Panc1 (cell line): ENCODE results near the gene SLC66A2. TPM values are rescaled to one million over a fixed set of nuclear protein-coding genes. Genes with fewer than 3 reads are reported as not detected.
A peak's percentile ranks its signal among the peaks of the same experiment; 100 is the strongest.

Experiments used
- ATAC-seq: fragments of 200-7000 bp; cut with Tn5 transposase; 2 replicates; pipeline ENCODE4 v1.9.1; 2020; ENCODE audit warnings: mild to moderate bottlenecking, moderate library complexity
- BruUV-seq: library from RNA; stranded (reverse); fragments of 400-500 nt; replicated peaks from 2 replicates; lab custom pipeline; 2021; lab: Mats Ljungman, UMichigan
- CTCF ChIA-PET: fragments of 300-600 bp; sonication (Branson Sonifier 250); formaldehyde crosslinking; loops from one replicate; lab custom pipeline; 2022; ENCODE audit warnings: antibody characterized with exemption; lab: Charles Lee
- POLR2A ChIA-PET: fragments of 300-600 bp; sonication (Branson Sonifier 250); formaldehyde crosslinking; loops from one replicate; lab custom pipeline; 2022; ENCODE audit warnings: antibody characterized with exemption; lab: Charles Lee
- DNase-seq: peaks from one replicate; pipeline ENCODE4 v3.0.0-alpha.2; 2010; ENCODE audit warnings: low read depth, low spot score
- H3K27ac ChIP-seq: 2 replicates; pipeline ENCODE4 v1.5.1; 2011; ENCODE audit warnings: mild to moderate bottlenecking, low read length, inconsistent platforms
- H3K27me3 ChIP-seq: fragments of 200-500 bp; sonication (Bioruptor generic); 2 replicates; pipeline ENCODE4 v1.6.0; 2014; ENCODE audit warnings: low read length, inconsistent platforms; ENCODE audit not compliant: control insufficient read depth, insufficient read depth
- H3K36me3 ChIP-seq: fragments of 200-500 bp; sonication (Bioruptor generic); 2 replicates; pipeline ENCODE4 v1.5.1; 2014; ENCODE audit warnings: inconsistent platforms, mild to moderate bottlenecking, low read length, moderate library complexity; ENCODE audit not compliant: control insufficient read depth, insufficient read depth
- H3K4me1 ChIP-seq: 2 replicates; pipeline ENCODE4 v1.5.1; 2011; ENCODE audit warnings: inconsistent platforms, mild to moderate bottlenecking, low read length, moderate library complexity; ENCODE audit not compliant: control insufficient read depth, insufficient read depth
- H3K4me3 ChIP-seq, 2 experiments: 2 replicates each; pipeline ENCODE4 v1.5.1; 2011 to 2012; ENCODE audit warnings: low read depth in 2 of 2, low read length in 2 of 2, mild to moderate bottlenecking in 2 of 2, inconsistent platforms in 1 of 2, moderate library complexity in 1 of 2
- H3K9me3 ChIP-seq: fragments of 200-500 bp; sonication (Bioruptor generic); 2 replicates; pipeline ENCODE4 v1.5.1; 2014; ENCODE audit warnings: low read depth, mild to moderate bottlenecking, inconsistent platforms, low read length, moderate library complexity; ENCODE audit not compliant: control insufficient read depth, insufficient read depth
- POLR2AphosphoS5 ChIP-seq: IDR thresholded peaks from 2 replicates; pipeline ENCODE4 v1.6.1; 2012; ENCODE audit warnings: mild to moderate bottlenecking, low read depth, low read length, moderate library complexity
- SIN3A ChIP-seq: IDR thresholded peaks from 2 replicates; pipeline ENCODE4 v1.6.1; 2012; ENCODE audit warnings: low read depth, mild to moderate bottlenecking, low read length, moderate library complexity, borderline replicate concordance; ENCODE audit not compliant: insufficient read depth
- TCF7L2 ChIP-seq: IDR thresholded peaks from 2 replicates; pipeline ENCODE4 v1.6.1; 2011; ENCODE audit warnings: mild to moderate bottlenecking, low read depth, low read length, inconsistent platforms
- in situ Hi-C: cut with HindIII; loops from 2 replicates; pipeline ENCODE4 v1.10.0; 2016; ENCODE audit warnings: low sequenced_read_pairs, low pct_unique_long_range_greater_than_20kb
- intact Hi-C: fragments of 100-400 bp; cut with micrococcal nuclease; formaldehyde crosslinking; loops from one replicate; pipeline ENCODE4 v1.10.0; 2022; ENCODE audit not compliant: unreplicated experiment
- total RNA-seq: library from RNA; stranded (reverse); gene quantifications from one replicate; pipeline ENCODE4 v1.2.1, GENCODE V29; 2021; ENCODE audit not compliant: unreplicated experiment
- TF ChIP-seq, protein P1 (sequence below), 2 experiments: IDR thresholded peaks; 2 replicates each; pipeline ENCODE4 v1.6.1; 2011 to 2012; ENCODE audit warnings: low read depth in 2 of 2, control low read depth in 1 of 2, low read length in 1 of 2, mild to moderate bottlenecking in 1 of 2, moderate library complexity in 1 of 2; ENCODE audit not compliant: insufficient read depth in 1 of 2
- TF ChIP-seq, protein P2 (sequence below): fragments of 450-650 bp; IDR thresholded peaks from 2 replicates; pipeline ENCODE4 v1.5.1; 2017; ENCODE audit warnings: mild to moderate bottlenecking

Gene SLC66A2
- total RNA-seq, 1 experiment from 2014 or later = 92.5 TPM

DNA sequence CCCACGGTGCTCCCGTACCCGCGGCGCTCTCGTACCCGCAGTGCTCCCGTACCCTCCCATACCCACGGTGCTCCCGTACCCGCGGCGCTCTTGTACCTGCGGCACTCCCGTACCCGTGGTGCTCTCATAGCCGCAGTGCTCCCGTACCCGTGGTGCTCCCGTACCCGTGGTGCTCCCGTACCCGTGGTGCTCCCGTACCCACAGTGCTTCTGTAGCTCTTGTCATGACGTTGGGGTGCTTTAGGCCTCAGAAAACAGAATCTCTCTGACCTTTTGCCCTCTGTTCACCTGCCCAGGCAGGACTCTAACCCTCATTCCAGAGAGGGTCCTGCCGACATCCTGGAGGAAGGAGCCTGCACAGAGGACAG, 35.3 kb downstream of the SLC66A2 start:
- CTCF ChIA-PET = no interaction called here
- no peaks in the 10 kb centered on the region for H3K27me3 ChIP-seq
- TF ChIP-seq TCF7L2 = no peak
- H3K9me3 ChIP-seq = no peaks in the 10 kb centered on the region
- 0 out of 2 replicates have a peak, but pooled peaks cover 3% of the 10 kb centered on the region for H3K4me1 ChIP-seq
- DNase-seq (no peak), ATAC-seq (no peak)
- no peak overlapping the region for H3K27ac ChIP-seq
- no TSS peak for BruUV-seq
- in situ Hi-C loops = no loop called here
- POLR2A ChIA-PET = no interaction called here
- intact Hi-C loops = no loop called here
- H3K36me3 ChIP-seq = no peaks in the 10 kb centered on the region
- H3K4me3 ChIP-seq = no peak overlapping the region

DNA sequence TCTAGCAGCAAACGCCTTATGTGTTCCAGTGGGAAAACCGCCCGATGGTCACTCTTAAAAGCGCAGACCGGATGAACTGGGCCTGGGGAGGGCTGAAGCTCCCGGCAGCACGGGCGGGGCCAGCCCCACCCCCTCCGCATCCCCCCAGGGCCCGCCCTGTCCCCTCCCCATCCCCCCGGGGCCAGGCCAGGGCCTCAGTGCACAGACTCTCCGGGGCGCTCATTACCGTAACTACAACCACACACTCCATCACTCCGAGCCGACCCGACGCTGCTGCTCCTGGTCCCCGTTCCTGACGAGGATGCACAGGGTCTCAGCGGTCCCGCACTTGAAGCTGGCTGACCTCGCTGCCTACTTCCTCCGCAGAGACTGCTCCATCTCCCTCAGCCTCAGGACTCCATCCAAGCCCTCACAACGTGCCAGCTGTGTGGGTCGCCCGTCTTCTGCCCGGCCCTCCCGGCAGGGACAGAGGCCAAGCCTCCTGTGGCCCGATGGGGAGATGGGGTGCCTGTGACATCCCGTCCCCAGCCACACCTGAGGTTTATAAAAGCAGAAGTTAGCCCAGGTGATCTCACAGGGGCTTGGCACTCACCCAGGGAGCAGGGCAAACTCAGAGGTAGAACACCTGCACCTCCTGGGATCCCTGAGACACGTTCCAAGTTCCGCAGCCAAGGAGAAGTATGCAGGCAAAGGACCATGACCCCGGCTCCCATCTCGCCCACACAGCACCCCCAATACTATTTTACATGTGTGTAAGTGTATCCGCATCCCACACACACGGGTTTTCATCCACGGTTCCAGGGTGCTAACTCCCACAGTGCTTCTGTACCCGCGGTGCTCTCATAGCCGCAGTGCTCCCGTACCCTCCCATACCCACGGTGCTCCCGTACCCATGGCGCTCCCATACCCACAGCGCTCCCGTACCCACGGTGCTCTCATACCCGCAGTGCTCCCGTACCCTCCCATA, 36.0 kb downstream of the SLC66A2 start:
- ChIA-PET POLR2A (interaction anchor here (0.6 kb wide), 1 partner anchor 11 kb away, joined by 25 read pairs; no protein-coding TSS in a partner anchor), CTCF (no interaction called here)
- no peak for DNase-seq
- no peak for ATAC-seq
- Histone ChIP-seq H3K36me3 (no peaks in the 10 kb centered on the region), H3K4me1 (0 out of 2 replicates have a peak, but pooled peaks cover 3% of the 10 kb centered on the region), H3K27me3 (no peaks in the 10 kb centered on the region), H3K4me3 (no peak overlapping the region), H3K9me3 (no peaks in the 10 kb centered on the region), H3K27ac (no peak overlapping the region)
- in situ Hi-C loops = no loop called here
- TF ChIP-seq, protein P1, sequence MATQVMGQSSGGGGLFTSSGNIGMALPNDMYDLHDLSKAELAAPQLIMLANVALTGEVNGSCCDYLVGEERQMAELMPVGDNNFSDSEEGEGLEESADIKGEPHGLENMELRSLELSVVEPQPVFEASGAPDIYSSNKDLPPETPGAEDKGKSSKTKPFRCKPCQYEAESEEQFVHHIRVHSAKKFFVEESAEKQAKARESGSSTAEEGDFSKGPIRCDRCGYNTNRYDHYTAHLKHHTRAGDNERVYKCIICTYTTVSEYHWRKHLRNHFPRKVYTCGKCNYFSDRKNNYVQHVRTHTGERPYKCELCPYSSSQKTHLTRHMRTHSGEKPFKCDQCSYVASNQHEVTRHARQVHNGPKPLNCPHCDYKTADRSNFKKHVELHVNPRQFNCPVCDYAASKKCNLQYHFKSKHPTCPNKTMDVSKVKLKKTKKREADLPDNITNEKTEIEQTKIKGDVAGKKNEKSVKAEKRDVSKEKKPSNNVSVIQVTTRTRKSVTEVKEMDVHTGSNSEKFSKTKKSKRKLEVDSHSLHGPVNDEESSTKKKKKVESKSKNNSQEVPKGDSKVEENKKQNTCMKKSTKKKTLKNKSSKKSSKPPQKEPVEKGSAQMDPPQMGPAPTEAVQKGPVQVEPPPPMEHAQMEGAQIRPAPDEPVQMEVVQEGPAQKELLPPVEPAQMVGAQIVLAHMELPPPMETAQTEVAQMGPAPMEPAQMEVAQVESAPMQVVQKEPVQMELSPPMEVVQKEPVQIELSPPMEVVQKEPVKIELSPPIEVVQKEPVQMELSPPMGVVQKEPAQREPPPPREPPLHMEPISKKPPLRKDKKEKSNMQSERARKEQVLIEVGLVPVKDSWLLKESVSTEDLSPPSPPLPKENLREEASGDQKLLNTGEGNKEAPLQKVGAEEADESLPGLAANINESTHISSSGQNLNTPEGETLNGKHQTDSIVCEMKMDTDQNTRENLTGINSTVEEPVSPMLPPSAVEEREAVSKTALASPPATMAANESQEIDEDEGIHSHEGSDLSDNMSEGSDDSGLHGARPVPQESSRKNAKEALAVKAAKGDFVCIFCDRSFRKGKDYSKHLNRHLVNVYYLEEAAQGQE (IDR thresholded peaks at IDR 0.05; ENCODE audit: insufficient read depth in 1 of 2, low read depth in 2 of 2, low read length in 1 of 2) = no peak
- TF ChIP-seq POLR2AphosphoS5 (no peak), TCF7L2 (no peak), SIN3A (no peak)
- TF ChIP-seq, protein P2, sequence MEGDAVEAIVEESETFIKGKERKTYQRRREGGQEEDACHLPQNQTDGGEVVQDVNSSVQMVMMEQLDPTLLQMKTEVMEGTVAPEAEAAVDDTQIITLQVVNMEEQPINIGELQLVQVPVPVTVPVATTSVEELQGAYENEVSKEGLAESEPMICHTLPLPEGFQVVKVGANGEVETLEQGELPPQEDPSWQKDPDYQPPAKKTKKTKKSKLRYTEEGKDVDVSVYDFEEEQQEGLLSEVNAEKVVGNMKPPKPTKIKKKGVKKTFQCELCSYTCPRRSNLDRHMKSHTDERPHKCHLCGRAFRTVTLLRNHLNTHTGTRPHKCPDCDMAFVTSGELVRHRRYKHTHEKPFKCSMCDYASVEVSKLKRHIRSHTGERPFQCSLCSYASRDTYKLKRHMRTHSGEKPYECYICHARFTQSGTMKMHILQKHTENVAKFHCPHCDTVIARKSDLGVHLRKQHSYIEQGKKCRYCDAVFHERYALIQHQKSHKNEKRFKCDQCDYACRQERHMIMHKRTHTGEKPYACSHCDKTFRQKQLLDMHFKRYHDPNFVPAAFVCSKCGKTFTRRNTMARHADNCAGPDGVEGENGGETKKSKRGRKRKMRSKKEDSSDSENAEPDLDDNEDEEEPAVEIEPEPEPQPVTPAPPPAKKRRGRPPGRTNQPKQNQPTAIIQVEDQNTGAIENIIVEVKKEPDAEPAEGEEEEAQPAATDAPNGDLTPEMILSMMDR = no peak
- BruUV-seq = TSS peak; percentile 62
- intact Hi-C loops = no loop called here
